IMR-90 (cell line): ENCODE results near the gene ADGRD1. TPM values are rescaled to one million over a fixed set of nuclear protein-coding genes. Genes with fewer than 3 reads are reported as not detected.

Source experiments
- ATAC-seq: fragments of 200-7000 bp; cut with Tn5 transposase; 2 replicates; pipeline ENCODE4 v1.9.1; 2020; ENCODE audit warnings: low read depth, mild to moderate bottlenecking, moderate library complexity
- BruUV-seq: library from RNA; stranded (reverse); fragments of 400-500 nt; replicated peaks from 2 replicates; lab custom pipeline; 2021; lab: Mats Ljungman, UMichigan
- CTCF ChIA-PET: fragments of 300-600 bp; formaldehyde crosslinking; extraction: SDS; loops from one replicate; lab custom pipeline; 2021; ENCODE audit warnings: antibody characterized with exemption; lab: Yijun Ruan, JAX
- POLR2A ChIA-PET: fragments of 300-600 bp; sonication (Branson Sonifier 250); formaldehyde crosslinking; loops from one replicate; lab custom pipeline; 2022; ENCODE audit warnings: antibody characterized with exemption; ENCODE audit not compliant: unreplicated experiment; lab: Charles Lee
- DNase-seq: peaks from one replicate; pipeline ENCODE4 v3.0.0; 2013
- H2AFZ ChIP-seq: replicated peaks from 2 replicates; pipeline ENCODE3; 2013; ENCODE audit warnings: low read length, mild to moderate bottlenecking; ENCODE audit not compliant: poor library complexity
- H2AK5ac ChIP-seq: 2 replicates; pipeline ENCODE4 v1.6.1; 2013; ENCODE audit warnings: low read depth, low read length, inconsistent platforms
- H2AK9ac ChIP-seq: replicated peaks from 2 replicates; pipeline ENCODE3; 2013; ENCODE audit warnings: mild to moderate bottlenecking, low read depth, low read length, moderate library complexity; ENCODE audit not compliant: poor library complexity
- H2BK120ac ChIP-seq: 2 replicates; pipeline ENCODE4 v1.6.1; 2013; ENCODE audit warnings: low read depth, low read length, inconsistent platforms
- H2BK15ac ChIP-seq: 3 replicates; pipeline ENCODE4 v1.6.1; 2013; ENCODE audit warnings: low read depth, low read length, inconsistent platforms
- H2BK20ac ChIP-seq: 2 replicates; pipeline ENCODE4 v1.6.1; 2013; ENCODE audit warnings: low read depth, mild to moderate bottlenecking, inconsistent platforms, low read length, moderate library complexity
- H2BK5ac ChIP-seq: 2 replicates; pipeline ENCODE4 v1.6.1; 2013; ENCODE audit warnings: mild to moderate bottlenecking, low read depth, low read length, inconsistent platforms; ENCODE audit not compliant: poor library complexity, severe bottlenecking
- H3K14ac ChIP-seq: replicated peaks from 2 replicates; pipeline ENCODE4 v1.6.1; 2013; ENCODE audit warnings: low read depth, low read length, inconsistent platforms
- H3K18ac ChIP-seq: 2 replicates; pipeline ENCODE4 v1.6.1; 2013; ENCODE audit warnings: low read depth, low read length, control low read depth
- H3K23ac ChIP-seq: 2 replicates; pipeline ENCODE4 v1.6.1; 2013; ENCODE audit warnings: low read depth, low read length, inconsistent platforms
- H3K27ac ChIP-seq: 2 replicates; pipeline ENCODE4 v1.5.1; 2013; ENCODE audit warnings: mild to moderate bottlenecking, control low read depth, low read length; ENCODE audit not compliant: insufficient read depth
- H3K27me3 ChIP-seq: 2 replicates; pipeline ENCODE4 v1.6.1; 2013; ENCODE audit warnings: low read length; ENCODE audit not compliant: control insufficient read depth, insufficient read depth
- H3K36me3 ChIP-seq: 2 replicates; pipeline ENCODE4 v1.6.1; 2013; ENCODE audit warnings: low read length, mixed read lengths; ENCODE audit not compliant: control insufficient read depth, insufficient read depth
- H3K4ac ChIP-seq: 2 replicates; pipeline ENCODE4 v1.6.1; 2013; ENCODE audit warnings: low read depth, low read length, inconsistent platforms
- H3K4me1 ChIP-seq: 2 replicates; pipeline ENCODE4 v1.6.1; 2013; ENCODE audit warnings: low read length, mixed read lengths; ENCODE audit not compliant: control insufficient read depth, insufficient read depth
- H3K4me2 ChIP-seq: 2 replicates; pipeline ENCODE4 v1.6.1; 2013; ENCODE audit warnings: low read depth, mild to moderate bottlenecking, control low read depth, low read length, moderate library complexity
- H3K4me3 ChIP-seq: 2 replicates; pipeline ENCODE4 v1.5.1; 2013; ENCODE audit warnings: low read depth, mild to moderate bottlenecking, control low read depth, low read length, moderate library complexity; ENCODE audit not compliant: insufficient read depth
- H3K56ac ChIP-seq: 2 replicates; pipeline ENCODE4 v1.6.1; 2013; ENCODE audit warnings: low read length, inconsistent platforms; ENCODE audit not compliant: insufficient read depth; ENCODE audit errors: extremely low read depth
- H3K79me1 ChIP-seq, 2 experiments: 2 replicates each; pipeline ENCODE4 v1.6.1; 2013; ENCODE audit warnings: low read length in 2 of 2, inconsistent platforms in 1 of 2, low read depth in 1 of 2
- H3K9ac ChIP-seq: 2 replicates; pipeline ENCODE4 v1.6.1; 2013; ENCODE audit warnings: low read depth, low read length, control low read depth
- H3K9me1 ChIP-seq: 2 replicates; pipeline ENCODE4 v1.6.1; 2013; ENCODE audit warnings: low read length, inconsistent platforms; ENCODE audit not compliant: insufficient read depth
- H3K9me3 ChIP-seq: 2 replicates; pipeline ENCODE4 v1.6.1; 2013; ENCODE audit warnings: low read length; ENCODE audit not compliant: control insufficient read depth, insufficient read depth
- H4K20me1 ChIP-seq: 2 replicates; pipeline ENCODE4 v1.6.1; 2013; ENCODE audit warnings: low read length, inconsistent platforms; ENCODE audit not compliant: insufficient read depth
- H4K5ac ChIP-seq: 2 replicates; pipeline ENCODE4 v1.6.1; 2013; ENCODE audit warnings: mild to moderate bottlenecking, low read depth, low read length, control low read depth
- H4K8ac ChIP-seq, 2 experiments: 2 replicates each; pipeline ENCODE4 v1.6.1; 2013; ENCODE audit warnings: low read depth in 2 of 2, low read length in 2 of 2, control low read depth in 1 of 2, inconsistent platforms in 1 of 2
- H4K91ac ChIP-seq: 2 replicates; pipeline ENCODE4 v1.6.1; 2013; ENCODE audit warnings: low read depth, low read length, inconsistent platforms; ENCODE audit not compliant: insufficient read depth
- BHLHE40 ChIP-seq: fragments of 150-350 bp; IDR thresholded peaks from 2 replicates; pipeline ENCODE4 v1.6.1; 2016; ENCODE audit warnings: mild to moderate bottlenecking, low read depth, low read length
- CEBPB ChIP-seq: IDR thresholded peaks from 2 replicates; pipeline ENCODE4 v1.6.1; 2012; ENCODE audit warnings: low read depth, low read length, improper control_type of control experiment
- FOS ChIP-seq: fragments of 150-350 bp; IDR thresholded peaks from 2 replicates; pipeline ENCODE4 v1.6.1; 2016; ENCODE audit warnings: low read depth, low read length
- MAZ ChIP-seq: IDR thresholded peaks from 2 replicates; pipeline ENCODE4 v1.6.1; 2012; ENCODE audit warnings: low read depth, mild to moderate bottlenecking, low read length, improper control_type of control experiment, moderate library complexity, borderline replicate concordance
- MXI1 ChIP-seq: IDR thresholded peaks from 2 replicates; pipeline ENCODE4 v1.6.1; 2012; ENCODE audit warnings: low read depth, mild to moderate bottlenecking, low read length, moderate library complexity, borderline replicate concordance
- NFE2L2 ChIP-seq: fragments of 150-350 bp; IDR thresholded peaks from 2 replicates; pipeline ENCODE4 v1.6.1; 2016; ENCODE audit warnings: low read depth, mild to moderate bottlenecking, low read length
- RAD21 ChIP-seq: IDR thresholded peaks from 2 replicates; pipeline ENCODE4 v1.6.1; 2012; ENCODE audit warnings: low read length, improper control_type of control experiment
- RCOR1 ChIP-seq: IDR thresholded peaks from 2 replicates; pipeline ENCODE4 v1.6.1; 2012; ENCODE audit warnings: mild to moderate bottlenecking, low read length, improper control_type of control experiment; ENCODE audit not compliant: insufficient replicate concordance
- SMC3 ChIP-seq: fragments of 150-350 bp; IDR thresholded peaks from 2 replicates; pipeline ENCODE4 v1.6.1; 2016; ENCODE audit warnings: low read depth, mild to moderate bottlenecking, antibody characterized with exemption, low read length, moderate library complexity
- WGBS, 2 experiments: methylation state at CpG; one replicate each; pipeline versions ENCODE4 v1.1.5 to v1.1.7; 2013; ENCODE audit warnings: missing lambda C conversion rate in 2 of 2; ENCODE audit not compliant: insufficient read length in 1 of 2; ENCODE audit errors: extremely low coverage in 2 of 2; 5-methylcytosine and 5-hydroxymethylcytosine counted together
- dilution Hi-C: fragments of 300-500 bp; cut with HindIII; formaldehyde crosslinking; loops from one replicate; pipeline ENCODE4 v1.14.3; 2018; ENCODE audit warnings: low sequenced_read_pairs; ENCODE audit not compliant: unreplicated experiment
- in situ Hi-C: fragments of 300-500 bp; cut with MboI; formaldehyde crosslinking; loops from 3 replicates; pipeline ENCODE4 v1.14.3; 2019; ENCODE audit warnings: low sequenced_read_pairs, inconsistent platforms, mixed read lengths
- intact Hi-C: fragments of 100-400 bp; cut with micrococcal nuclease; formaldehyde crosslinking; loops from 2 replicates; pipeline ENCODE4 v1.10.0; 2022
- polyA plus RNA-seq, 3 experiments: library from polyadenylated mRNA; depleted of rRNA; stranded (reverse); fragments of >200 nt; gene quantifications; 2 replicates each; pipeline ENCODE4 v1.2.3, GENCODE V29; 2012; ENCODE audit warnings: low replicate concordance in 1 of 3
- total RNA-seq: library from RNA; depleted of rRNA; stranded (reverse); fragments of >200 nt; gene quantifications from 2 replicates; pipeline ENCODE4 v1.2.3, GENCODE V29; 2012

Gene ADGRD1
- total and polyA plus RNA-seq, 2 of the 4 experiments (the other 2 are of a cell fraction), result not detected

DNA sequence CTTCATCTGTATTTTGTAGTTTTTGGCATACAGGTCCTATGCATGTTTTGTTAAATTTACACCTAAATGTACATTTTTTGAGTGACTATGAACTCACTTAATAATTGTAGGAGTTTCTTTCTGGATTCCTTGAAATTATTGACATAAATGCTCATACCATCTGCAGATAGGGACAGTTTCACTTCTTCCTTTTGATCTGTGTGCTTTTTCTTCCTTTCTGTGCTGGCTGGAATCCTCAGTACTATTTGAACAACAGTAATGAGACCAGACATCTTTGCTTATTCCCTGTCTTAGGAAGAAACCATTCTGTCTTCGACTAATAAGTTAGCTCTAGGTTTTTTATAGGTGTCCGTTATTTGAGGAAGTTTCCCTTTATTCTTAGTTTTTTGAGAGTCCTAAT lies 110.3 kb downstream of the ADGRD1 start:
- BruUV-seq, result no TSS peak

More for the DNA sequence above, 110.3 kb downstream of the ADGRD1 start:
- H2AK9ac ChIP-seq, result no peak overlapping the region
- H3K36me3 ChIP-seq, result no peaks in the 10 kb centered on the region
- H3K9me1 ChIP-seq, result no peaks in the 10 kb centered on the region
- H3K4me3 ChIP-seq, result no peak overlapping the region
- H4K20me1 ChIP-seq, result no peaks in the 10 kb centered on the region
- no peak overlapping the region for H3K23ac ChIP-seq
- H3K27me3 ChIP-seq, result no peaks in the 10 kb centered on the region
- no peak overlapping the region for H4K91ac ChIP-seq
- H4K8ac ChIP-seq, result no peak overlapping the region
- no peak overlapping the region for H2AK5ac ChIP-seq
- ChIA-PET CTCF (no interaction called here), POLR2A (no interaction called here)
- H4K5ac ChIP-seq, result no peak overlapping the region
- WGBS, 2 experiments, result no CpG with 5 or more reads among the region's 2 CpGs
- H2BK15ac ChIP-seq, result no peak overlapping the region
- TF ChIP-seq MXI1 (no peak), MAZ (no peak), FOS (no peak), BHLHE40 (no peak), CEBPB (no peak), SMC3 (no peak), RAD21 (no peak), RCOR1 (no peak), NFE2L2 (no peak)
- H2BK120ac ChIP-seq, result no peak overlapping the region
- no peak overlapping the region for H3K56ac ChIP-seq
- H3K18ac ChIP-seq, result no peak overlapping the region
- intact Hi-C loops (no loop called here), dilution Hi-C loops (no loop called here), in situ Hi-C loops (no loop called here)
- H2BK5ac ChIP-seq, result no peak overlapping the region
- ATAC-seq (no peak), DNase-seq (no peak)
- H3K79me1 ChIP-seq, result no peaks in the 10 kb centered on the region
- no peak overlapping the region for H2BK20ac ChIP-seq
- H3K4ac ChIP-seq, result no peak overlapping the region
- H3K9ac ChIP-seq, result no peak overlapping the region
- H3K4me2 ChIP-seq, result no peak overlapping the region
- no peak overlapping the region for H3K14ac ChIP-seq
- no peak overlapping the region for H3K27ac ChIP-seq
- peaks cover 22% of the 10 kb centered on the region for H3K9me3 ChIP-seq
- no peak overlapping the region for H2AFZ ChIP-seq
- H3K4me1 ChIP-seq, result no peaks in the 10 kb centered on the region
